ENCODE data around the gene C2CD2.

The C2CD2 gene

GRCh38 chr21:41881051-41881450 lies 72.8 kb downstream of the C2CD2 start:
- DNase-seq = no peak

- no peak for DNase-seq
These were observed 73.7 kb downstream of the C2CD2 start for GRCh38 chr21:41880153-41880552.

GRCh38 chr21:41879190-41879998 lies 74.4 kb downstream of the C2CD2 start, which contains the start of gene PRDM15:
Gene PRDM15, minus strand, starts transcription at chr21:41879344. Its CDS starts 18,981 bp downstream, at chr21:41860363.
- peak; percentile 32 for DNase-seq

GRCh38 chr21:41878831-41879189 lies 75.0 kb downstream of the C2CD2 start:
- peak; percentile 38 for DNase-seq

GRCh38 chr21:41877901-41878830 lies 75.7 kb downstream of the C2CD2 start:
- DNase-seq = peak; percentile 17

GRCh38 chr21:41876928-41877652 lies 76.7 kb downstream of the C2CD2 start:
- DNase-seq = no peak

- DNase-seq = no peak
These were observed 77.4 kb downstream of the C2CD2 start for GRCh38 chr21:41876396-41876795.

GRCh38 chr21:41875086-41875485 lies 78.7 kb downstream of the C2CD2 start:
- DNase-seq = no peak

GRCh38 chr21:41874611-41875010 lies 79.2 kb downstream of the C2CD2 start:
- DNase-seq = no peak

GRCh38 chr21:41873426-41873825 lies 80.4 kb downstream of the C2CD2 start:
- no peak for DNase-seq

GRCh38 chr21:41873005-41873404 lies 80.8 kb downstream of the C2CD2 start:
- no peak for DNase-seq

GRCh38 chr21:41871293-41872030 lies 82.4 kb downstream of the C2CD2 start:
- DNase-seq = no peak

GRCh38 chr21:41869771-41870170 lies 84.0 kb downstream of the C2CD2 start:
- no peak for DNase-seq

- DNase-seq = no peak
These were observed 85.6 kb downstream of the C2CD2 start for GRCh38 chr21:41868062-41868710.

- DNase-seq = no peak
These were observed 86.5 kb downstream of the C2CD2 start for GRCh38 chr21:41867313-41867712.

- no peak for DNase-seq
These were observed 87.5 kb downstream of the C2CD2 start for GRCh38 chr21:41866274-41866809.

- no peak for DNase-seq
These were observed 88.6 kb downstream of the C2CD2 start for GRCh38 chr21:41865002-41865777.

- no peak for DNase-seq
These were observed 89.4 kb downstream of the C2CD2 start for GRCh38 chr21:41864311-41865001.

GRCh38 chr21:41863439-41863740 lies 90.4 kb downstream of the C2CD2 start:
- no peak for DNase-seq

- DNase-seq = no peak
These were observed 91.8 kb downstream of the C2CD2 start for GRCh38 chr21:41861987-41862386.

All from GF-D8 (cell line).